Mesodermal cell (in vitro differentiated cells): ENCODE measurements around the gene EDC3.
"Not testable (repeated sequence)": the region's sequence is repeated elsewhere in the genome, so short reads cannot be mapped to it uniquely, and the experiment has no call there.

ENCODE experiments used
- H3K27ac ChIP-seq: 2 replicates; pipeline ENCODE4 v1.7.0; 2013; ENCODE audit warnings: mild to moderate bottlenecking, low read depth, low read length, moderate library complexity; ENCODE audit not compliant: severe bottlenecking
- H3K36me3 ChIP-seq: 2 replicates; pipeline ENCODE4 v1.7.1; 2013; ENCODE audit warnings: mild to moderate bottlenecking, low read length, moderate library complexity; ENCODE audit not compliant: control insufficient read depth, insufficient read depth
- H3K4me1 ChIP-seq: one replicate; pipeline ENCODE4 v1.7.1; 2013; ENCODE audit warnings: mild to moderate bottlenecking, low read length; ENCODE audit not compliant: insufficient read depth, control insufficient read depth, poor library complexity, severe bottlenecking
- H3K4me3 ChIP-seq: 2 replicates; pipeline ENCODE4 v1.7.0; 2013; ENCODE audit warnings: low read length, control low read depth, mild to moderate bottlenecking; ENCODE audit not compliant: insufficient read depth, poor library complexity, severe bottlenecking; ENCODE audit errors: extremely low read depth
- H3K9me3 ChIP-seq: 2 replicates; pipeline ENCODE4 v1.7.1; 2013; ENCODE audit warnings: mild to moderate bottlenecking, low read length, moderate library complexity; ENCODE audit not compliant: control insufficient read depth
- WGBS, 2 experiments: methylation state at CpG; one replicate each; pipeline ENCODE4 v1.1.5; 2013; ENCODE audit warnings: missing lambda C conversion rate in 2 of 2; ENCODE audit not compliant: insufficient coverage in 2 of 2; 5-methylcytosine and 5-hydroxymethylcytosine counted together

The EDC3 gene

GRCh38 chr15:74632601-74633000 lies 63.2 kb downstream of the EDC3 start:
- Histone ChIP-seq H3K4me1 (no peaks in the 10 kb centered on the region), H3K9me3 (no peaks in the 10 kb centered on the region), H3K4me3 (no peak overlapping the region), H3K36me3 (peaks cover 91% of the 10 kb centered on the region), H3K27ac (no peak overlapping the region)
- 93 to 99% methylated on average over 9 of the region's 9 CpGs for WGBS, 2 experiments

- Histone ChIP-seq H3K27ac (no peak overlapping the region), H3K9me3 (no peaks in the 10 kb centered on the region), H3K4me1 (no peaks in the 10 kb centered on the region), H3K4me3 (no peak overlapping the region), H3K36me3 (peaks cover 91% of the 10 kb centered on the region)
- 72 to 76% methylated on average over 5 to 7 of the region's 8 CpGs for WGBS, 2 experiments
Measured at GRCh38 chr15:74631935-74632560, 63.8 kb downstream of the EDC3 start.

GRCh38 chr15:74631408-74631807 lies 64.4 kb downstream of the EDC3 start:
- peaks cover 91% of the 10 kb centered on the region for H3K36me3 ChIP-seq
- 100% methylated on average over 1 to 3 of the region's 3 CpGs for WGBS, 2 experiments

GRCh38 chr15:74631087-74631385 lies 64.8 kb downstream of the EDC3 start:
- no peak overlapping the region for H3K4me3 ChIP-seq

More at GRCh38 chr15:74631408-74631807, 64.4 kb downstream of the EDC3 start:
- Histone ChIP-seq H3K4me3 (no peak overlapping the region), H3K4me1 (no peaks in the 10 kb centered on the region), H3K27ac (no peak overlapping the region), H3K9me3 (no peaks in the 10 kb centered on the region)

GRCh38 chr15:74630284-74631086 lies 65.3 kb downstream of the EDC3 start:
- H3K4me1 ChIP-seq: no peaks in the 10 kb centered on the region
- peak overlapping the region; percentile 2 for H3K27ac ChIP-seq
- no peak overlapping the region for H3K4me3 ChIP-seq
- peaks cover 93% of the 10 kb centered on the region for H3K36me3 ChIP-seq
- 89 to 96% methylated on average over 5 to 6 of the region's 6 CpGs for WGBS, 2 experiments
- no peaks in the 10 kb centered on the region for H3K9me3 ChIP-seq

More at GRCh38 chr15:74631087-74631385, 64.8 kb downstream of the EDC3 start:
- Histone ChIP-seq H3K36me3 (peaks cover 91% of the 10 kb centered on the region), H3K4me1 (no peaks in the 10 kb centered on the region), H3K9me3 (no peaks in the 10 kb centered on the region), H3K27ac (no peak overlapping the region)
- WGBS, 2 experiments: 83 to 90% methylated on average over 3 of the region's 3 CpGs

- H3K27ac ChIP-seq, H3K4me1 ChIP-seq, H3K4me3 ChIP-seq, H3K9me3 ChIP-seq: not testable (repeated sequence)
- H3K36me3 ChIP-seq: peaks cover 94% of the 10 kb centered on the region
- WGBS, 2 experiments: 92 to 97% methylated on average over 5 of the region's 10 CpGs
Measured at GRCh38 chr15:74629696-74630095, 66.1 kb downstream of the EDC3 start.

GRCh38 chr15:74628949-74629348 lies 66.9 kb downstream of the EDC3 start:
- WGBS, 2 experiments: 93 to 98% methylated on average over 3 to 4 of the region's 5 CpGs
- H3K36me3 ChIP-seq: peaks cover 94% of the 10 kb centered on the region
- no peaks in the 10 kb centered on the region for H3K9me3 ChIP-seq
- H3K4me1 ChIP-seq: no peaks in the 10 kb centered on the region
- no peak overlapping the region for H3K27ac ChIP-seq
- H3K4me3 ChIP-seq: no peak overlapping the region

- peaks cover 95% of the 10 kb centered on the region for H3K36me3 ChIP-seq
- no peak overlapping the region for H3K4me3 ChIP-seq
- WGBS, 2 experiments: 100% methylated on average over 2 of the region's 3 CpGs
- no peak overlapping the region for H3K27ac ChIP-seq
- H3K9me3 ChIP-seq: no peaks in the 10 kb centered on the region
- H3K4me1 ChIP-seq: no peaks in the 10 kb centered on the region
Measured at GRCh38 chr15:74628199-74628598, 67.6 kb downstream of the EDC3 start.

GRCh38 chr15:74627766-74628165 lies 68.1 kb downstream of the EDC3 start:
- no peaks in the 10 kb centered on the region for H3K9me3 ChIP-seq
- H3K36me3 ChIP-seq: peaks cover 95% of the 10 kb centered on the region
- no peaks in the 10 kb centered on the region for H3K4me1 ChIP-seq
- H3K4me3 ChIP-seq: no peak overlapping the region
- 97 to 98% methylated on average over 4 of the region's 5 CpGs for WGBS, 2 experiments
- no peak overlapping the region for H3K27ac ChIP-seq

GRCh38 chr15:74626752-74627692 lies 68.8 kb downstream of the EDC3 start:
- no peaks in the 10 kb centered on the region for H3K4me1 ChIP-seq
- no peak overlapping the region for H3K27ac ChIP-seq
- H3K9me3 ChIP-seq: no peaks in the 10 kb centered on the region
- peaks cover 95% of the 10 kb centered on the region for H3K36me3 ChIP-seq
- WGBS, 2 experiments: 83 to 94% methylated on average over 1 to 9 of the region's 10 CpGs
- no peak overlapping the region for H3K4me3 ChIP-seq
